Measurements from ENCODE around the gene MAN2B2. TPM values are rescaled to one million over a fixed set of nuclear protein-coding genes. Genes with fewer than 3 reads are reported as not detected.
"Not testable (repeated sequence)": the region's sequence is repeated elsewhere in the genome, so short reads cannot be mapped to it uniquely, and the experiment has no call there.

MAN2B2 gene
- total RNA-seq, 2 donors from 2014 or later = 11.9 to 21.9 TPM

DNA sequence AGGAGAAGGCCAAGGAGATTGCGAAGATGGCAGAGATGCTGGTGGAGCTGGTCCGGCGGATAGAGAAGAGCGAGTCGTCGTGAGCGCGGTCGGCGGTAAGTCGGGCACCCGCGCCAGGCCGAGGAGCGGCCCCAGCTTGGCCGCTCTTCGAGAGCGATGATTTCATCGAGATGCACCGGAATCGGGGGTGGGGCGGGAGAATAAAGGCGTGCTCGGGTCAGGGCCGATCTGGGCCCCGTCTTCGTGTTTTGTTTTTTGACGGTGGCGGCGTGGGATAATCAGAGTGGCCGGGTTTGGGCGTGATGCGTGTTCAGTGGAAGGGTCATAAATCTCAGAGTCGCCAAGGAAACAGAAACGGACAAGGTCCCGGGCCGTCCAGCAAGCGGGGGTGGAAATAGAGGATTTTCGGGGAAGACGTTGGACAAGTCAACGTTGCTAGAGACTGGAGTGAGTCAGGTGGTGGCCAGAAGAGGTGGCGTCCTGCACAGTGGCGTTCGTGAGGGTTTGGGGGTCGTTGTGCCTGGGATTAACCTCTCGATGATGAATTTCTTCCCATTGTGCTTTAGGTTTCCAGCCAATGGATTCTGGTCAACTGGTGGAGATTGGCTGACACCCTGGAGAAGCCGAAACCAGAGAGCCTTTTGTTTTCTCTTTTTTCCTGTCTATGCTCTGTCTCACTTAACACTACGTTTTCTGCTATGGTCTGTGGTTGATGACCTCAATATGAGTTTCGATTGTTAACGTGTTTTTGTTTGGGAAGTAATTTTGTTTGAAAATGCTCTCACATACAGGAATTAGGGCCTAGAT, 66.4 kb downstream of the MAN2B2 start:
- Mint-ChIP-seq H3K27me3 (ENCODE audit: low read depth) (no peaks in the 10 kb centered on the region), H3K4me3 (peak overlapping the region; percentile 95 to 98), H3K36me3 (ENCODE audit: insufficient read depth in 2 of 2) (peaks cover 21 to 34% of the 10 kb centered on the region in 2 donors), H3K9me3 (no peaks in the 10 kb centered on the region), H3K4me1 (ENCODE audit: low read depth) (peaks cover 37% of the 10 kb centered on the region), H3K27ac (peak overlapping the region; percentile 99)
- DNase-seq (peak; percentile 59 to 64), ATAC-seq (replicated peaks in 1 of 2) (peak; percentile 65 to 68)

DNA sequence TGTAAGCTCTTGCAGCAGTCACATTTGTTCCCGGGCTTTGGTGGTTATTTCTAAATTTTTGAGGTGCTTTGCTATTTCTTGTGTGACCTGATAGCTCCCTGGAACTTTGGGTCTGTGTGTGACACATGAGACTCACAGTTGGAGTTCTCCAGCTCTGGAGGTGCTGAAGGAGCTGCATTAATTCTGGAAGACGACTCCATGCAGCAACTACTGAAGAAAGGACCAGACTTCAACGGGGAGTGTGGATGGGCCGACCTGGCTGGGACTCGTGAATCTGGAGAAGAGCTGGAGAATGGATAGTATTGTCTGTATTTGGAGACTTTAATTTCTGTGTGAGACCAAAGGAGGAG, 67.0 kb downstream of the MAN2B2 start:
- peaks cover 37% of the 10 kb centered on the region for H3K4me1 Mint-ChIP-seq (ENCODE audit: low read depth)
- no peak for ATAC-seq (replicated peaks in 1 of 2)
- peak overlapping the region; percentile 95 to 98 for H3K4me3 Mint-ChIP-seq
- no peaks in the 10 kb centered on the region for H3K9me3 Mint-ChIP-seq
- H3K27ac Mint-ChIP-seq = peak overlapping the region; percentile 99
- DNase-seq = no peak
- peaks cover 21 to 34% of the 10 kb centered on the region in 2 donors for H3K36me3 Mint-ChIP-seq (ENCODE audit: insufficient read depth in 2 of 2)
- no peaks in the 10 kb centered on the region for H3K27me3 Mint-ChIP-seq (ENCODE audit: low read depth)

DNA sequence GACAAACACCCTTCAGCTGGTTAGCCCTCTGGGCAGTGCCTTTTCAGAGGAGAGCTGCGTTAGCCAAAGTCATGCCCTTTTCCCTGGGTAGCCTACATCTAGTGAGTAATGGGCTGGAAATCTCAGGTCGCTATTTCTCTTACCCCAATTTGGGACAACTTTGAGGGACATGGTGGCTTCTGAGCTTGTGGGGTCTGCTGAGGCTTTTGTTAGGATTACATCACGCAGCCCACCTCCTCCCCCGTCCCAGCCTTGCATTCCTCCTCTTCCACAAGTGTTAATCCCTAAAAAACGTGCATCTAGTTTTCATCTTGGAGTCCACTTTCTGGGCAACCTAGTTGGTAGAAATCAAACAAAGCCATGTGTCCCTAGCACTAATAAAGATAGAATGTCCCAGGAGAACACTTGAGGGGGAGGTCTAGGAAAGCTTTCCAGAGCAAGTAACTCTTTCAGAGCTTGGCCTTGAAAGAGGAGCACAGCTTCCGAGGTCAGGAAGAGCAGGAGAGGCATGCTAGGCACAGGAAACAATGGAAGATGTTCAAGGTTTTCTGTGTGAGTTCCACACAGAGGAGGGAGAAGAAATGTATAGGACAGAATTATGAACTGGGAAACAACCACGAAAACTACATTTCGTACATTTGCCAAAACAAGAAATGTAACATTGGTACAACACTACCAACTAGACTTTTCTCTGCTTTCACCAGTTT, 68.3 kb downstream of the MAN2B2 start:
- Mint-ChIP-seq H3K27me3 (ENCODE audit: low read depth) (no peaks in the 10 kb centered on the region), H3K4me3 (peak overlapping the region; percentile 95 to 98), H3K36me3 (ENCODE audit: insufficient read depth in 2 of 2) (peaks cover 19 to 32% of the 10 kb centered on the region in 2 donors), H3K4me1 (ENCODE audit: low read depth) (peaks cover 37% of the 10 kb centered on the region), H3K9me3 (no peaks in the 10 kb centered on the region), H3K27ac (peak overlapping the region; percentile 99)
- DNase-seq = no peak
- ATAC-seq (replicated peaks in 1 of 2) = no peak

DNA sequence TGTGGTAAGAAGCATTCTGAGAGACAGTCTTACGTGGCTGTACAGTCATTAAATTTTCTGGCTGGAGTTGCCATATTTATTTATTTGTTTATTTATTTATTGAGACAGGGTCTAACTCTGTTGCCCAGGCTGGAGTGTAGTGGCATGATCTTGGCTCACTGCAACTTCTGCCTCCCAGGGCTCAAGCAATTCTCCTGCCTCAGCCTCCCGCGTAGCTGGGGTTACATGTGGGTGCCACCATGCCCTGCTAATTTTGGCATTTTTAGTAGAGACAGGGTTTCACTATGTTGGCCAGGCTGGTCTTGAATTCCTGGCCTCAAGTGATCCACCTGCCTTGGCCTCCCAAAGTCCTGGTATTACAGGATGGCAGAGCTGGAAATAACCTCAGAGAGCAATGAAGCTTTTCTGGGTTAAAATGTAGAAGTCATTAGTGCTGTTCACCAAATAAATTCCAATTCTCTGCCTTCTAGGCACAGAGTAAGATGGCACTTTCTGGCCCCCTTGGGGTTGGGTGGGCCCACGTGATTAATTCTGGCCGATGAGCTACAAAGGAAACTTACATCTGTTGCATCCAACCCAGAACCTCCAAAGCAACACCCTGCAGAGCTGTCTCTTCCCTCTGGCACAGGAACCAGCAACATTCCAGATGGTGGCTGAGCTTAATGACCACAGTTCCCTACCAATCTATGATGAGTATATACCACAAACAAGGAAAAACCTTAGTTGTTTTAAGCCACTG, 70.0 kb downstream of the MAN2B2 start:
- H3K27me3 Mint-ChIP-seq (ENCODE audit: low read depth) = no peaks in the 10 kb centered on the region
- ATAC-seq (replicated peaks in 1 of 2) = no peak
- no peak overlapping the region for H3K27ac Mint-ChIP-seq
- DNase-seq = no peak
- H3K4me1 Mint-ChIP-seq (ENCODE audit: low read depth) = peaks cover 36% of the 10 kb centered on the region
- peaks cover 19 to 32% of the 10 kb centered on the region in 2 donors for H3K36me3 Mint-ChIP-seq (ENCODE audit: insufficient read depth in 2 of 2)
- no peak overlapping the region for H3K4me3 Mint-ChIP-seq
- no peaks in the 10 kb centered on the region for H3K9me3 Mint-ChIP-seq

DNA sequence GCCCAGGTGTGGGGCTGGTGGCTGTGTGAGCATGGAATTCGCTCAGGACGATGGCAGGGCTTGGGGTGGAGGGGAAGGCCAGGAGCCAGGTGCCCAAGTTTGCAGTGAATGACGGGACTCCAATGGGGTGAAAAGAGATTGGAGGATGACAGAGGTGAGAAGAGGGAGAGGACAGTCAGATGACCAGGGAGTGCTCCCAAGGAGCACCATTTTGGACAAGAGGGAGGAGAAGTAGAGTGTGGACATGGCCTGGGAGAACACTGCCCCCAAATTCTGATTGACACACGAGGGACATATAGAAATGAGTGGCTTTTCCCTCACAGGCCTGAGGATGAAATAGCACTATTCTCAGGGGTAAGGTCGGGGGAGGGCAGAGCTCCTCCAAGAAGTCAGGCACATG, 72.2 kb downstream of the MAN2B2 start:
- peaks cover 1 to 12% of the 10 kb centered on the region in 2 donors for H3K36me3 Mint-ChIP-seq (ENCODE audit: insufficient read depth in 2 of 2)
- H3K27me3 Mint-ChIP-seq (ENCODE audit: low read depth) = no peaks in the 10 kb centered on the region
- ATAC-seq (replicated peaks in 1 of 2) (peak; percentile 11 to 15), DNase-seq (no peak)
- no peaks in the 10 kb centered on the region for H3K9me3 Mint-ChIP-seq
- peak overlapping the region; percentile 6 for H3K27ac Mint-ChIP-seq
- no peak overlapping the region for H3K4me3 Mint-ChIP-seq
- H3K4me1 Mint-ChIP-seq (ENCODE audit: low read depth) = peaks cover 24% of the 10 kb centered on the region

DNA sequence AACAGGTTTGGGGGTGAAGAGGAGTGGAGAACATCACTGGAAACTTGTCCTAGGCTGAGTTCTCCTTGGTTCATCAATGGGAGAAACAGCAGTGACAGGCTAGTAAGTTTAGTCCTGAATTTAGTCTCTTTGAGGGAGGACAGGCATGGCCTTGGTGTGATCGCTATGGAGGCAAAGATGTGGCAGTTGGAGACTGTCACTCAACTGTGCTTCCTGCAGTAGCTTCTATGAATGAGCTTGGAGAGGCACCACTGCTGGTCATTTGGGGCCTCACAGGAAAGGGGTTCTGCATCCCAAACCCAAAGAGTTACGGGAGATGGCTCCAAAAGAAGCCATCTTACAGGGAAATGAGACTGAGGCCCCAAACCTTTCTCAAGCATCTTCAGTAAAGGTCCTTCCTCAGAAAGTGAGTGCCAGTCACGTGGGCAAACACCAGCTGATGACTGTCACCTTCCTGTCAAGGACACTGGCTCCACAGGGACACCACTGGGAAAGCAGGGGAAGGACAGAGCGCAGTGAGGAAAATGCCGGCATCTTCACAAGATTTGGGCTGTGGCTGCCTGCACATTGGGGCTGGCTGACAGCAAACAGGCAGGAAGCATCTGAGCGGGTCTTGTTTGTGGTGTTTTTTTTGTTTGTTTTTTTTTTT, 72.7 kb downstream of the MAN2B2 start:
- H3K4me3 Mint-ChIP-seq = no peak overlapping the region
- peak overlapping the region; percentile 6 for H3K27ac Mint-ChIP-seq
- peak in 1 of 2 donors; percentile 15 for ATAC-seq (replicated peaks in 1 of 2)
- no peaks in the 10 kb centered on the region for H3K9me3 Mint-ChIP-seq
- peaks cover 0 to 7% of the 10 kb centered on the region in 2 donors for H3K36me3 Mint-ChIP-seq (ENCODE audit: insufficient read depth in 2 of 2)
- H3K27me3 Mint-ChIP-seq (ENCODE audit: low read depth) = no peaks in the 10 kb centered on the region
- H3K4me1 Mint-ChIP-seq (ENCODE audit: low read depth) = peaks cover 19% of the 10 kb centered on the region
- no peak for DNase-seq

DNA sequence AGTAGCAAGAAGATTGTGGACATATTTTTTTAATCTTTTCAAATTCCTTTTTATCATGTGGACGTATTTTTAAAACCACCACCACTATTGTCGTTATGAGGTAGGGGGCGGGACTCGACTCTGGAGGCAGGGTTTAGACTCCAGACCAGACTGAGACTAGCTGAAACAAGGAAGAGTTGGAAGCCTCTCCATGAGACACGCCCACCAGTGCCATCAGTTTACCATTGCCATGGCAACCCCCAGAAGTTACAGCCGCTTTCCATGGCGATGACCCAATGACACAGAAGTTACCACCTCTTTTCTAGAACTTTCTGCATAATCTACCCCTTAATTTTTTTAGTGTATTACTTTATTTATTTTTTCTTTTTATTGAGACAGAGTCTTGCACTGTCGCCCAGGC, 74.2 kb downstream of the MAN2B2 start:
- DNase-seq = no peak
- no peak overlapping the region for H3K4me3 Mint-ChIP-seq
- peaks cover 4% of the 10 kb centered on the region for H3K4me1 Mint-ChIP-seq (ENCODE audit: low read depth)
- no peak overlapping the region for H3K27ac Mint-ChIP-seq
- H3K9me3 Mint-ChIP-seq = no peaks in the 10 kb centered on the region
- ATAC-seq (replicated peaks in 1 of 2) = no peak
- no peaks in the 10 kb centered on the region for H3K27me3 Mint-ChIP-seq (ENCODE audit: low read depth)
- H3K36me3 Mint-ChIP-seq (ENCODE audit: insufficient read depth in 2 of 2) = peaks cover 0 to 4% of the 10 kb centered on the region in 2 donors

DNA sequence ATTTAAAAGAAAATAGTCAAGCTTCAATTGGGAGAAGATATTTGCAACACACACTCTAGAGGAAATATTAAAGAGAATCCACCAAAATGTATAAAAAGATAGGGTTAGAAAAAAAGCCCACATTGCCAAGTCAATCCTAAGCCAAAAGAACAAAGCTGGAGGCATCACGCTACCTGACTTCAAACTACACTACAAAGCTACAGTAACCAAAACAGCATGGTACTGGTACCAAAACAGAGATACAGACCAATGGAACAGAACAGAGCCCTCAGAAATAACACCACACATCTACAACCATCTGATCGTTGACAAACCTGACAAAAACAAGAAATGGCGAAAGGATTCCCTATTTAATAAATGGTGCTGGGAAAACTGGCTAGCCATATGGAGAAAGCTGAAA, 79.2 kb downstream of the MAN2B2 start:
- DNase-seq; H3K4me3 Mint-ChIP-seq; H3K27ac Mint-ChIP-seq; ATAC-seq (replicated peaks in 1 of 2); H3K4me1 Mint-ChIP-seq (ENCODE audit: low read depth); H3K9me3 Mint-ChIP-seq; H3K36me3 Mint-ChIP-seq (ENCODE audit: insufficient read depth in 2 of 2); H3K27me3 Mint-ChIP-seq (ENCODE audit: low read depth): not testable (repeated sequence)

DNA sequence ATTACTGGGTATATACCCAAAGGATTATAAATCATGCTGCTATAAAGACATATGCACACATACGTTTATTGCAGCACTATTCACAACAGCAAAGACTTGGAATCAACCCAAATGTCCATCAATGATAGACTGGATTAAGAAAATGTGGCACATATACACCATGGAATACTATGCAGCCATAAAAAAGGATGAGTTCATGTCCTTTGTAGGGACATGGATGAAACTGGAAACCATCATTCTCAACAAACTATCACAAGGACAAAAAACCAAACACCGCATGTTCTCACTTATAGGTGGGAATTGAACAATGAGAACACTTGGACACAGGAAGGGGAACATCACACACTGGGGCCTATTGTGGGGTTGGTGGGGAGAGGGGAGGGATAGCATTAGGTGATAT, 80.3 kb downstream of the MAN2B2 start:
- not testable (repeated sequence) for DNase-seq; H3K9me3 Mint-ChIP-seq; ATAC-seq (replicated peaks in 1 of 2); H3K27me3 Mint-ChIP-seq (ENCODE audit: low read depth); H3K4me3 Mint-ChIP-seq; H3K27ac Mint-ChIP-seq; H3K36me3 Mint-ChIP-seq (ENCODE audit: insufficient read depth in 2 of 2)
- H3K4me1 Mint-ChIP-seq (ENCODE audit: low read depth) = peaks cover 13% of the 10 kb centered on the region

DNA sequence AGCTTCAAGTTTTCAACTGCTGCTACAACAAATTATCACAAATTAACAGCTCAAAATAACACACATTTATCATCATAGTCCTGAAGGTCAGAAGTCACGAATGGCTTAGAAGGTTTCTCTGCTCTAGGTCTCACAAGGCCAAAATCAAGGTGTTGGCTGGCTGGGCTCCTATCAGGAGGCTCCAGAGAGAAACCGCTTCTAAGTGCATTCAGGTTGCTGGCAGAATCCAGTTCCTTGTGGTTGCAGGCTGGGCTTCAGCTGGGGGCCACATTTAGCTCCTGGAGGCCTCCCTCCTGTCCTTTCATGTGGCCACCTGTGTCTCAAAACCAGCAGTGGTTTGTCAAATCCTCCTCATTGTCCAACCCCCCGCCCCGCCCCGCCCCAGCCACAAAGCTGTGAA, 80.9 kb downstream of the MAN2B2 start:
- no peaks in the 10 kb centered on the region for H3K9me3 Mint-ChIP-seq
- H3K4me1 Mint-ChIP-seq (ENCODE audit: low read depth) = peaks cover 14% of the 10 kb centered on the region
- H3K36me3 Mint-ChIP-seq (ENCODE audit: insufficient read depth in 2 of 2) = peaks cover 0 to 1% of the 10 kb centered on the region in 2 donors
- H3K4me3 Mint-ChIP-seq = no peak overlapping the region
- DNase-seq (no peak), ATAC-seq (replicated peaks in 1 of 2) (no peak)
- H3K27me3 Mint-ChIP-seq (ENCODE audit: low read depth) = peaks cover 15% of the 10 kb centered on the region
- no peak overlapping the region for H3K27ac Mint-ChIP-seq

DNA sequence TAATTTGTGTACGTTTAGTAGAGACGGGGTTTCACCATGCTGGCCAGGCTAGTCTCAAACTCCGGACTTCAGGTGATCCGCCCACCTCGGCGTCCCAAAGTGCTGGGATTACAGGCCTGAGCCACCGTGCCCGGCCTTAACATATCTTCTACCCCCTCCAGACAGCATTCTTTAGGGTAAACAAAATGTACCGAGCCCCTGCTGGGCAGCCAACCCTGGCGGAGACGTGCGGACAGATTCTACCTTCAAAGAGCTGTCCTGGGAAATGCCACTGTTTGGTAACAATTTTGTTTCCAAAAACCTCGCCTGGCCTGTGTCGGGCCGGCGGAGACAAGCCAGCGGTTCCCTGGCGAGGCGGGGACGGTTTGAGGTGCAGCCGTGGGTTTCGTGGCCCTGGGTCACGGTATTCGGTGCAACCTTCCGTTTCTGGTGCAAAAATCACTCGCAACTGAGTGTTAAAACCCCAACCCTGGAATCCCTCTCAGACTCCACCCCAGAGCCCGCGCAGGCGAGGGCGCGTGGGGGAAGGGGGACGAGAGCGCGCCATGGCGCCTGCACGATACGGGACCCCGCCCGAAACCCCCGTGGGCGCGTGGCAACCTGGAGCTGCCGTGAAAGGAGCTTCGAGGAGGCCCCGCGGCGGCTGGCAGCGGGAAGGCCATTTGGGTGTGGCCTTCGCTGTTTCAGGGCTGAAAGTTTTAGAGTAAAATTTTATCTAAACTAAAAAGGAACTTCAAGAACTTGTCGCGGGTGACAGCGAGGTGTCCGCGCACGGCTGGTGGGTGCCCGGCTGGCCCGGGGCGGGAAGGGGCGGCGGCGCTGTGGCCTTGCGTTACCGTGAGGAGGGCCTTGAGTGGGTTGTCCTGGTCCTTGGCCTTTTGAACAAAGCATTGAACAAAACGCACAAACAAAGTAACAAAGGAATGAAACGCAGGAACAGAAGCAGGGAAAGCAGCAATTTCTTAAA, 82.5 kb downstream of the MAN2B2 start:
- no peak for ATAC-seq (replicated peaks in 1 of 2)
- Mint-ChIP-seq H3K4me1 (ENCODE audit: low read depth) (peaks cover 14% of the 10 kb centered on the region), H3K27me3 (ENCODE audit: low read depth) (peaks cover 28% of the 10 kb centered on the region), H3K9me3 (no peaks in the 10 kb centered on the region), H3K27ac (no peak overlapping the region), H3K4me3 (peak overlapping the region; percentile 75 to 79), H3K36me3 (ENCODE audit: insufficient read depth in 2 of 2) (peaks cover 0 to 1% of the 10 kb centered on the region in 2 donors)
- no peak for DNase-seq

DNA sequence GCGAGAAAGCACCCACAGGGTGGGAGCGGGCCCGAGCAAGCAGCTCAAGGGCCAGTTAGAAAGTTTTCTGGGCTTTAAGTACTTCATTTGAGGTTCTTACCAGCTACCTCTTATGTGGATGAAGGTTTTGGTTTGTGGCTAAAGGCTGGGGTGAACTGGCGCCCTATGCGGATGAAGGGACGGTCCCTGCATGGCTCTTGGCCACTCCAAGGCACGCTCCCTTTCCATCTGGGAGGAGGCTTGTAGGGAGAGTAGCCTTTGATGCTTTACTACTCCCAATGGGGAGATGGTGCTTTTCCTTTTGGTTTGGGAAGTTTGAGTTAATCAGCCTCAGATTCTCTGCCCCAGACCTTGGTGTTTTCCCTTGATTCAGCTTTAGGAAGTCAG, 83.2 kb downstream of the MAN2B2 start:
- no peak overlapping the region for H3K27ac Mint-ChIP-seq

More for the DNA sequence above, 83.2 kb downstream of the MAN2B2 start:
- peaks cover 35% of the 10 kb centered on the region for H3K27me3 Mint-ChIP-seq (ENCODE audit: low read depth)
- no peaks in the 10 kb centered on the region for H3K9me3 Mint-ChIP-seq
- peaks cover 14% of the 10 kb centered on the region for H3K4me1 Mint-ChIP-seq (ENCODE audit: low read depth)
- DNase-seq (no peak), ATAC-seq (replicated peaks in 1 of 2) (no peak)
- peaks cover 0 to 1% of the 10 kb centered on the region in 2 donors for H3K36me3 Mint-ChIP-seq (ENCODE audit: insufficient read depth in 2 of 2)
- H3K4me3 Mint-ChIP-seq = peak overlapping the region; percentile 75 to 79
